ENCODE data around the gene FNBP1. TPM values are rescaled to one million over a fixed set of nuclear protein-coding genes. Genes with fewer than 3 reads are reported as not detected.
A peak's percentile ranks its signal among the peaks of the same experiment; 100 is the strongest.

Gene FNBP1
- total and polyA plus RNA-seq, 10 of the 15 experiments (the other 5 are each of a cell fraction or from before 2014, with no cell fraction given): 64.5 to 353 (median 179) TPM

- TF ChIP-seq IKZF1 (conservative IDR thresholded peaks at IDR 0.05) (peak; percentile 79; the same call in 1 of the 2 replicates), TCF7 (IDR thresholded peaks at IDR 0.05; ENCODE audit: borderline replicate concordance) (no peak), ATF7 (IDR thresholded peaks at IDR 0.05; ENCODE audit: low read depth) (peak; percentile 75), FOXK2 (IDR thresholded peaks at IDR 0.05) (no peak; the same call in 1 of the 2 replicates), USF2 (IDR thresholded peaks at IDR 0.05; ENCODE audit: borderline replicate concordance, low read depth, low read length) (no peak), PAX8 (IDR thresholded peaks at IDR 0.05) (peak; percentile 65; the same call in 1 of the 2 replicates), CREB1 (IDR thresholded peaks at IDR 0.05; ENCODE audit: low read depth) (0 out of 2 replicates have a peak, but pooled peaks have one; percentile 14), RELA (IDR thresholded peaks at IDR 0.05; ENCODE audit: borderline replicate concordance, partially characterized antibody) (no peak), STAT1 (conservative IDR thresholded peaks at IDR 0.05) (no peak), NFIC (IDR thresholded peaks at IDR 0.05; ENCODE audit: low read depth, low read length) (peak; percentile 75), ZBED1 (IDR thresholded peaks at IDR 0.05; ENCODE audit: borderline replicate concordance) (peak; percentile 55; the same call in 1 of the 2 replicates), PKNOX1 (IDR thresholded peaks at IDR 0.05) (no peak)
- TF ChIP-seq, protein P1, sequence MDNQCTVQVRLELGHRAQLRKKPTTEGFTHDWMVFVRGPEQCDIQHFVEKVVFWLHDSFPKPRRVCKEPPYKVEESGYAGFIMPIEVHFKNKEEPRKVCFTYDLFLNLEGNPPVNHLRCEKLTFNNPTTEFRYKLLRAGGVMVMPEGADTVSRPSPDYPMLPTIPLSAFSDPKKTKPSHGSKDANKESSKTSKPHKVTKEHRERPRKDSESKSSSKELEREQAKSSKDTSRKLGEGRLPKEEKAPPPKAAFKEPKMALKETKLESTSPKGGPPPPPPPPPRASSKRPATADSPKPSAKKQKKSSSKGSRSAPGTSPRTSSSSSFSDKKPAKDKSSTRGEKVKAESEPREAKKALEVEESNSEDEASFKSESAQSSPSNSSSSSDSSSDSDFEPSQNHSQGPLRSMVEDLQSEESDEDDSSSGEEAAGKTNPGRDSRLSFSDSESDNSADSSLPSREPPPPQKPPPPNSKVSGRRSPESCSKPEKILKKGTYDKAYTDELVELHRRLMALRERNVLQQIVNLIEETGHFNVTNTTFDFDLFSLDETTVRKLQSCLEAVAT (IDR thresholded peaks at IDR 0.05): no peak
- TF ChIP-seq, protein P2, sequence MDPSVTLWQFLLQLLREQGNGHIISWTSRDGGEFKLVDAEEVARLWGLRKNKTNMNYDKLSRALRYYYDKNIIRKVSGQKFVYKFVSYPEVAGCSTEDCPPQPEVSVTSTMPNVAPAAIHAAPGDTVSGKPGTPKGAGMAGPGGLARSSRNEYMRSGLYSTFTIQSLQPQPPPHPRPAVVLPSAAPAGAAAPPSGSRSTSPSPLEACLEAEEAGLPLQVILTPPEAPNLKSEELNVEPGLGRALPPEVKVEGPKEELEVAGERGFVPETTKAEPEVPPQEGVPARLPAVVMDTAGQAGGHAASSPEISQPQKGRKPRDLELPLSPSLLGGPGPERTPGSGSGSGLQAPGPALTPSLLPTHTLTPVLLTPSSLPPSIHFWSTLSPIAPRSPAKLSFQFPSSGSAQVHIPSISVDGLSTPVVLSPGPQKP (IDR thresholded peaks at IDR 0.05; ENCODE audit: low read depth, low read length): no peak
- TF ChIP-seq, protein P3, sequence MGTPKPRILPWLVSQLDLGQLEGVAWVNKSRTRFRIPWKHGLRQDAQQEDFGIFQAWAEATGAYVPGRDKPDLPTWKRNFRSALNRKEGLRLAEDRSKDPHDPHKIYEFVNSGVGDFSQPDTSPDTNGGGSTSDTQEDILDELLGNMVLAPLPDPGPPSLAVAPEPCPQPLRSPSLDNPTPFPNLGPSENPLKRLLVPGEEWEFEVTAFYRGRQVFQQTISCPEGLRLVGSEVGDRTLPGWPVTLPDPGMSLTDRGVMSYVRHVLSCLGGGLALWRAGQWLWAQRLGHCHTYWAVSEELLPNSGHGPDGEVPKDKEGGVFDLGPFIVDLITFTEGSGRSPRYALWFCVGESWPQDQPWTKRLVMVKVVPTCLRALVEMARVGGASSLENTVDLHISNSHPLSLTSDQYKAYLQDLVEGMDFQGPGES (IDR thresholded peaks at IDR 0.05): no peak
- TF ChIP-seq, protein P4, sequence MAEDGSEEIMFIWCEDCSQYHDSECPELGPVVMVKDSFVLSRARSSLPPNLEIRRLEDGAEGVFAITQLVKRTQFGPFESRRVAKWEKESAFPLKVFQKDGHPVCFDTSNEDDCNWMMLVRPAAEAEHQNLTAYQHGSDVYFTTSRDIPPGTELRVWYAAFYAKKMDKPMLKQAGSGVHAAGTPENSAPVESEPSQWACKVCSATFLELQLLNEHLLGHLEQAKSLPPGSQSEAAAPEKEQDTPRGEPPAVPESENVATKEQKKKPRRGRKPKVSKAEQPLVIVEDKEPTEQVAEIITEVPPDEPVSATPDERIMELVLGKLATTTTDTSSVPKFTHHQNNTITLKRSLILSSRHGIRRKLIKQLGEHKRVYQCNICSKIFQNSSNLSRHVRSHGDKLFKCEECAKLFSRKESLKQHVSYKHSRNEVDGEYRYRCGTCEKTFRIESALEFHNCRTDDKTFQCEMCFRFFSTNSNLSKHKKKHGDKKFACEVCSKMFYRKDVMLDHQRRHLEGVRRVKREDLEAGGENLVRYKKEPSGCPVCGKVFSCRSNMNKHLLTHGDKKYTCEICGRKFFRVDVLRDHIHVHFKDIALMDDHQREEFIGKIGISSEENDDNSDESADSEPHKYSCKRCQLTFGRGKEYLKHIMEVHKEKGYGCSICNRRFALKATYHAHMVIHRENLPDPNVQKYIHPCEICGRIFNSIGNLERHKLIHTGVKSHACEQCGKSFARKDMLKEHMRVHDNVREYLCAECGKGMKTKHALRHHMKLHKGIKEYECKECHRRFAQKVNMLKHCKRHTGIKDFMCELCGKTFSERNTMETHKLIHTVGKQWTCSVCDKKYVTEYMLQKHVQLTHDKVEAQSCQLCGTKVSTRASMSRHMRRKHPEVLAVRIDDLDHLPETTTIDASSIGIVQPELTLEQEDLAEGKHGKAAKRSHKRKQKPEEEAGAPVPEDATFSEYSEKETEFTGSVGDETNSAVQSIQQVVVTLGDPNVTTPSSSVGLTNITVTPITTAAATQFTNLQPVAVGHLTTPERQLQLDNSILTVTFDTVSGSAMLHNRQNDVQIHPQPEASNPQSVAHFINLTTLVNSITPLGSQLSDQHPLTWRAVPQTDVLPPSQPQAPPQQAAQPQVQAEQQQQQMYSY (CRISPR knock-in tag; IDR thresholded peaks at IDR 0.05): no peak
These were observed 142.5 kb downstream of the FNBP1 start (continued) for GRCh38 chr9:129900263-129901027.
